ENCODE results near the gene PROX2.

Gene PROX2

GRCh38 chr14:74909501-74909900 lies 33.6 kb upstream of the PROX2 start:
- DNase-seq, result no peak

GRCh38 chr14:74908861-74909341 lies 33.0 kb upstream of the PROX2 start:
- DNase-seq, result no peak

- no peak for DNase-seq
Observed at GRCh38 chr14:74907744-74908143, 31.8 kb upstream of the PROX2 start.

- DNase-seq, result no peak
Observed at GRCh38 chr14:74906925-74907521, 31.1 kb upstream of the PROX2 start.

- DNase-seq, result no peak
Observed at GRCh38 chr14:74905595-74906142, 29.7 kb upstream of the PROX2 start.

- no peak for DNase-seq
Observed at GRCh38 chr14:74904635-74905503, 28.9 kb upstream of the PROX2 start.

GRCh38 chr14:74902941-74903705 lies 27.2 kb upstream of the PROX2 start:
- DNase-seq, result no peak

- DNase-seq, result no peak
Observed at GRCh38 chr14:74898694-74899093, 22.7 kb upstream of the PROX2 start.

- DNase-seq, result no peak
Observed at GRCh38 chr14:74898083-74898482, 22.1 kb upstream of the PROX2 start.

GRCh38 chr14:74897642-74898041 lies 21.7 kb upstream of the PROX2 start:
- no peak for DNase-seq

GRCh38 chr14:74896400-74896799 lies 20.5 kb upstream of the PROX2 start:
- no peak for DNase-seq

- DNase-seq, result no peak
Observed at GRCh38 chr14:74893614-74894091, 17.7 kb upstream of the PROX2 start.

GRCh38 chr14:74892745-74893144 lies 16.8 kb upstream of the PROX2 start:
- DNase-seq, result no peak

- no peak for DNase-seq
Observed at GRCh38 chr14:74891870-74892269, 15.9 kb upstream of the PROX2 start.

GRCh38 chr14:74890262-74890661 lies 14.3 kb upstream of the PROX2 start:
- DNase-seq, result no peak

- DNase-seq, result no peak
Observed at GRCh38 chr14:74888164-74889158, 12.5 kb upstream of the PROX2 start.

GRCh38 chr14:74886001-74886400 lies 10.1 kb upstream of the PROX2 start:
- DNase-seq, result no peak

GRCh38 chr14:74882103-74882920 lies 6.4 kb upstream of the PROX2 start:
- DNase-seq, result no peak

- peak in 1 of 2 experiments; percentile 10 for DNase-seq
Observed at GRCh38 chr14:74881431-74882102, 5.6 kb upstream of the PROX2 start, which contains the start of gene DLST. TSS of gene DLST (plus strand) at chr14:74881916. CDS start at chr14:74881954, 38 bp downstream.
